ENCODE results near the gene MUC2.

GRCh38 chr11:1028616-1029015 is 46.1 kb upstream of the MUC2 start:
- TF ChIP-seq CTCF (IDR thresholded peaks at IDR 0.05) (no peak), POLR2A (IDR thresholded peaks at IDR 0.05) (no peak), POLR2AphosphoS5 (IDR thresholded peaks at IDR 0.05) (no peak)

Data from stomach (tissue), 4 donors.